ENCODE measurements around the gene TBC1D17. TPM values are rescaled to one million over a fixed set of nuclear protein-coding genes. Genes with fewer than 3 reads are reported as not detected.
A peak's percentile ranks its signal among the peaks of the same experiment; 100 is the strongest.

Gene TBC1D17
- total RNA-seq, 1 donor from 2014 or later = 47.5 TPM

DNA sequence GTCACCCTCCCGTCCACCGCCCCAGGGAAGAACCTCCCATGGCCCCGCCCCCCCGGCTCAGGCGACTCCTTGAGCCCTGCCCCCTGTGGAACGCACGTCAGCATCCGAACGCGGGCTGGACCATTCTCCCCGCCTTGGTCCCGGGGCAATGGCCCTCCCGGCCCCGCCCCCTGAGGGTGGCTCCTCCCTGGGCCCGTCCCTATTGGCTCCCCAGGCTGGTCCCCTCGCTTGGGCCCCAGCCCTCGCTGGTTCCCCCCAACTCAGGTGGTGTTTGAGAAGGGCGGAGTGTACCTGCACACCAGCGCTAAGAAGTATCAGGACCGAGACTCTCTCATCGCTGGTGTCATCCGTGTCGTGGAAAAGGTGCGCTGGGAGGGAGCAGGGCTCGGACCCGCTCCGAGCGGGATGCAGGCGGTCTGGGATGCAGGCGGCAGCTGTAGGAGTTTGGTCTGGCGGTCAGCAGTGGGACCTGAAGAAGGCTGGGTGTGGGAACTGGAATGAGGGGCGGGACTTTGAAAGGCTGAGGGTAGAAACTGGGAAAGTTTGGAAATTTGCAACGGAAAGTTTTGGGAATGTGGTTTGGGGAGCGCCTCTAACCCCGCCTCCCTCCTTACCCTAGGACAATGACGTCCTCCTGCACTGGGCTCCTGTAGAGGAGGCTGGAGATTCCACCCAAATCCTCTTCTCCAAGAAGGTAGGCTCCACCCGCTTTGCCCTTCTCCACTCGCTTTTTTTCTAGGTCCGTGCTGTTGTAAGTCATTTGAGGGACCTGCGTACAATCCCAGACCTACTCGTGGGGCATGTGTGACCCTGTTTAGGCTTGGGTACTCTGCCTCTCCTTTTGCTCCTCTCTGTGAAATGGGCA is 609 bp downstream of the TBC1D17 start:
- peaks cover 47% of the 10 kb centered on the region for H3K36me3 ChIP-seq
- no peaks in the 10 kb centered on the region for H3K9me3 ChIP-seq (replicated peaks)
- TF ChIP-seq, protein P1, sequence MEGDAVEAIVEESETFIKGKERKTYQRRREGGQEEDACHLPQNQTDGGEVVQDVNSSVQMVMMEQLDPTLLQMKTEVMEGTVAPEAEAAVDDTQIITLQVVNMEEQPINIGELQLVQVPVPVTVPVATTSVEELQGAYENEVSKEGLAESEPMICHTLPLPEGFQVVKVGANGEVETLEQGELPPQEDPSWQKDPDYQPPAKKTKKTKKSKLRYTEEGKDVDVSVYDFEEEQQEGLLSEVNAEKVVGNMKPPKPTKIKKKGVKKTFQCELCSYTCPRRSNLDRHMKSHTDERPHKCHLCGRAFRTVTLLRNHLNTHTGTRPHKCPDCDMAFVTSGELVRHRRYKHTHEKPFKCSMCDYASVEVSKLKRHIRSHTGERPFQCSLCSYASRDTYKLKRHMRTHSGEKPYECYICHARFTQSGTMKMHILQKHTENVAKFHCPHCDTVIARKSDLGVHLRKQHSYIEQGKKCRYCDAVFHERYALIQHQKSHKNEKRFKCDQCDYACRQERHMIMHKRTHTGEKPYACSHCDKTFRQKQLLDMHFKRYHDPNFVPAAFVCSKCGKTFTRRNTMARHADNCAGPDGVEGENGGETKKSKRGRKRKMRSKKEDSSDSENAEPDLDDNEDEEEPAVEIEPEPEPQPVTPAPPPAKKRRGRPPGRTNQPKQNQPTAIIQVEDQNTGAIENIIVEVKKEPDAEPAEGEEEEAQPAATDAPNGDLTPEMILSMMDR (IDR thresholded peaks at IDR 0.05; ENCODE audit: borderline replicate concordance) = no peak
- no peaks in the 10 kb centered on the region for H3K27me3 ChIP-seq (ENCODE audit: low read depth)
- DNase-seq = peak; percentile 99
- intact Hi-C loops (cut with micrococcal nuclease) = no loop called here
- H3K4me3 ChIP-seq = peak overlapping the region; percentile 94
- peak overlapping the region; percentile 99 for H3K27ac ChIP-seq (replicated peaks)
- H3K4me1 ChIP-seq = peaks cover 47% of the 10 kb centered on the region

DNA sequence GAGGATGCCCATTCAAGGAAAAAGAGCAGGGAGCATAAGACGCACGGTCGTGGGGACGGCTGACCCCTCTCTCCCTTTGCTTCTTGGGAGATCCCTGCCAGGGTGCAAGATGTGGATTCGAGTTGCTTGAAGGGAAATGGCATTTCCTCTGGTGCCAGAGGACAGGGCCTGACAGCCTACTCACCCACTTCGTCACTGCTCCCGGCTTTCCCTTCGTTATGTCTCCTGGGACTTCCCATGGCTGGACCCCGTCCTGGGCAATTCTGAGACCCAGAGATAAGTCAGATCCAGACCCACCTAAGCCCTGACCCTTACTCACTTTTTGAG is 1.2 kb downstream of the TBC1D17 start:
- TF ChIP-seq, protein P1 (IDR thresholded peaks at IDR 0.05; ENCODE audit: borderline replicate concordance) = no peak
- Histone ChIP-seq H3K4me1 (peaks cover 47% of the 10 kb centered on the region), H3K27me3 (ENCODE audit: low read depth) (no peaks in the 10 kb centered on the region), H3K27ac (replicated peaks) (peak overlapping the region; percentile 99), H3K9me3 (replicated peaks) (no peaks in the 10 kb centered on the region), H3K36me3 (peaks cover 53% of the 10 kb centered on the region), H3K4me3 (peak overlapping the region; percentile 94)
- DNase-seq = no peak
- intact Hi-C loops (cut with micrococcal nuclease) = no loop called here

DNA sequence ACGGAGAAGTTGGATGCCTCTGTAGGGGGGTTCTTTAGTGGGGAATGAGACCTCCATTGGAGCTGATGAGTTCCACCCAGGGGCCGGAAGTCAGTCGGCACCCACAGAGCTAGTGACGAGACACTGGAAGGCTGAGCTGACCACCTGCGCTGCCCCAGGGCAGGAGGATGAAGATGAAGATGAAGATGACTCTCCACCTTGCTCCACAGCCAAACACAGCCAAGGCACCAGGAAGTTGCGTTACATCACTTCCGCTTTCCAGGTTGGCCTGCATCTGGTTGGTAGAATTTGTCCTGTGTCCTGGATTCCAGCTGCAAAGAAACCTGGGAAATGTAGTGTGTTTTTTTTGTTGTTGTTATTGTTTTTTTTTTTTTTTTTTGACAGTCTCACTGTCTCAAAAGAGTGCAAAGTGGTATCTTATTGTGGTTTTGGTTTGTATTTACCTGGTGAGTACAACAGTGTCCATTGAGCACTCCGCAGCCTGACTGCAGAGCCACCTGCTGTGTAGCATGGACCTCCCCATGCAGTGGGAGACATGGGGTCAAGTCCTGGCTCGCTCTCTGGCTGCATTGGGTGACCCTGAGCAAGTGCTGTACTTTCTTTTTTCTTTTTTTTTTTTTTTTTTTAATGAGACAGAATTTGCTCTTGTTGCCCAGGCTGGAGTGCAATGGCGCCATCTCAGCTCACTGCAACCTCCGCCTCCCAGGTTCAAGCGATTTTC is 1.9 kb downstream of the TBC1D17 start:
- DNase-seq = no peak
- TF ChIP-seq, protein P1 (IDR thresholded peaks at IDR 0.05; ENCODE audit: borderline replicate concordance) = no peak
- peaks cover 42% of the 10 kb centered on the region for H3K4me1 ChIP-seq
- intact Hi-C loops (cut with micrococcal nuclease) = no loop called here
- H3K36me3 ChIP-seq = peaks cover 60% of the 10 kb centered on the region
- H3K27ac ChIP-seq (replicated peaks) = no peak overlapping the region
- H3K9me3 ChIP-seq (replicated peaks) = no peaks in the 10 kb centered on the region
- no peaks in the 10 kb centered on the region for H3K27me3 ChIP-seq (ENCODE audit: low read depth)
- H3K4me3 ChIP-seq = no peak overlapping the region

DNA sequence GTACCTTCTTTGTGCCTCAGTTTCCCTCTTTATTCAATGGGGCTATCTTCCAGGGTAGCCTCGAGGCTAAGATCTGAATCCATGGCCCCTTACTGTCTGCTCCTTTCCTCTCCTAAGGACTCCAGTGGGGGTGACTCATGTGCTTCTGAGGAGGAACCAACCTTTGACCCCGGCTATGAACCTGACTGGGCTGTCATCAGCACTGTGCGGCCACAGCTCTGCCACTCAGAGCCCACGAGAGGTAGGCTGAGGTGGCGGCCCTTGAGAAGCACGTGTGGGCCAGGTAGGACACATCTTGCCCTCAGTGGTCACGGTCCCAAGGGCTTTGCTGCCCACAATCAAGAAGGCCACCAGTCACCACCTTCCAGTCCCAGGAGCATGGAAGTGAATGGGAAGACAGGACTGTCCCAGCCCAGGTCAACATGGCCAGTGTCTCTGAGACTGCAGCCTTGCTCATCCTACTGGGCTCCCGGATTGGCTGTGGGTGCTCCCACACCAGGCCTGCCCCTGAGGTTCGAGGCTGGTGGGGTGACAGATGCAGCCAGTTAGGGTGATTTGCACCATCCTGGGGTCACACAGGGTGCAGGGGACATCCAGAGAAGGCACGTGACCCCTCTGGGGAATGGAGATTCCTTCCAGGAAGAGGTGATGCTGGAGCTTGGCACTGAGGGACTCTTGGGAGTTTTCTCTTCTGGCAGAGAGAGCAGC is 2.8 kb downstream of the TBC1D17 start:
- no peak for DNase-seq
- TF ChIP-seq, protein P1 (IDR thresholded peaks at IDR 0.05; ENCODE audit: borderline replicate concordance) = no peak
- intact Hi-C loops (cut with micrococcal nuclease) = no loop called here
- no peak overlapping the region for H3K4me3 ChIP-seq
- H3K36me3 ChIP-seq = peaks cover 69% of the 10 kb centered on the region
- H3K27ac ChIP-seq (replicated peaks) = no peak overlapping the region
- no peaks in the 10 kb centered on the region for H3K9me3 ChIP-seq (replicated peaks)
- peaks cover 33% of the 10 kb centered on the region for H3K4me1 ChIP-seq
- H3K27me3 ChIP-seq (ENCODE audit: low read depth) = no peaks in the 10 kb centered on the region

DNA sequence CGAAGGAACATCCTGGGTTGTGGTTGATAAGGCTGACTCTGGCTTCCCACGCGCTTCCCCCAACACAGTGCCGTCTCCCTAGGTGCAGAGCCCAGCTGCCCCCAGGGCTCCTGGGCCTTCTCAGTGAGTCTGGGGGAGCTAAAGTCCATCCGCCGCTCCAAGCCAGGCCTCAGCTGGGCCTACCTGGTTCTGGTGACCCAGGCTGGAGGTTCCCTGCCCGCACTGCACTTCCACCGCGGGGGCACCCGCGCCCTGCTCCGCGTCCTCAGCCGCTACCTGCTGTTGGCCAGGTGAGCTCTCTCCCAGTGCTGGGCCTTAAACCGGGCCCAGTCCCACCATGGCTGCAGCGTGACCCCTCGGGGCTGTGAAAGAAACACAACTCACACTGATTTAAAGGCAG is 3.7 kb downstream of the TBC1D17 start:
- intact Hi-C loops (cut with micrococcal nuclease) = no loop called here
- Histone ChIP-seq H3K4me1 (peaks cover 24% of the 10 kb centered on the region), H3K36me3 (peaks cover 78% of the 10 kb centered on the region), H3K4me3 (no peak overlapping the region), H3K9me3 (replicated peaks) (no peaks in the 10 kb centered on the region), H3K27ac (replicated peaks) (no peak overlapping the region), H3K27me3 (ENCODE audit: low read depth) (no peaks in the 10 kb centered on the region)
- no peak for DNase-seq
- TF ChIP-seq, protein P1 (IDR thresholded peaks at IDR 0.05; ENCODE audit: borderline replicate concordance) = no peak

Measured in left ventricle myocardium inferior (tissue), 1 donor.